Measurements from ENCODE around the gene ABCF2.

Gene ABCF2

DNA sequence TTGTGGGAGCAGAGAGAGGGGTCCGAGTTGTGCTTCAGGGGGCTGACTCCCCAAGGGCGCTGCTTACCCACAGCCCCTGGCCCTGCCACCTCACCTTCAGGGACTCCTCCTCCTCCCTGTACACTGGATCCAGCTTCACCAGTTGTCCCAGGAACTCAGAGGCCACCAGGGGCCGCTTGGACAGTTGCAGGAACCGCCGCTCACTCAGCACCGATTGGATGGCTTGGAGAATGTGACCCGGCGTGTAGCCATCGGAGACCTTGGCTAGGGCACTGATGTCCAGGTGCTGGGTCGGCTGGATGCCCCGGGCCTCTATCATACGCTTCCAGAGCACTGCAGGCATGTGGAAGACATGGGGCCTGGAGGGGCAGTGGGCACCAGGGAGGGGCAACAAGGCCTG, 35.5 kb downstream of the ABCF2 start:
- DNase-seq = no peak

DNA sequence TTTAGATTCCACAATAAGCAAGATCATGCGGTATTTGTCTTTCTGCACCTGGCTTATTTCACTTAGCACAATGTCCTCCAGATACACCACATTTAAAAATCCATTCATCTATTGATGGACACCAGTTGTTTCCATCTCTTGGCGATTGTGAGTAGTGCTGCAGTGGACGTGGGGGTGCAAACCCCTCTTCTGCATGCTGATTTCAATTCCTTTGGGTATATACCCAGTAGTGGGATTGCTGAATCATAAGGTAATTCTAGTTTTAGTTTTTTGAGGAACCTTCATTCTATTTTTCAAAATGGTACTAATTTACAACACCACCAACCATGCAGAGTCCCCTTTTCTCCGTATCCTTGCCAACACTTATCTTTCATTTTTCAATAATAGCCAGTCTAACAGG, 38.0 kb downstream of the ABCF2 start:
- no peak for DNase-seq

DNA sequence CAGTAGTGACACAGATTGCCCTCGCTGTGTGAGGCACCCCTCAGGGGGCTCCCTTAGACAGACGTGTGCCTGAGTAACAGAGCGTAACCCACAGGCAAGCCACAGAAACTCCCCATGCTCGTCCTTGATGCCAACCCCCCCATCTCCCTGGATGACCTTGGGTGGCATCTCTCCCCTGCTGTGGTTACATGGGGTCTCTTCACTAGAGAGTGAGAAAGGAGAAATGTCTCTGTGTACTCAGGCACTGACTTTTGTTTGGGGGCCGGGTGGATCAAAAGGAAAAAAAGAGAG, 38.8 kb downstream of the ABCF2 start:
- no peak for DNase-seq

DNA sequence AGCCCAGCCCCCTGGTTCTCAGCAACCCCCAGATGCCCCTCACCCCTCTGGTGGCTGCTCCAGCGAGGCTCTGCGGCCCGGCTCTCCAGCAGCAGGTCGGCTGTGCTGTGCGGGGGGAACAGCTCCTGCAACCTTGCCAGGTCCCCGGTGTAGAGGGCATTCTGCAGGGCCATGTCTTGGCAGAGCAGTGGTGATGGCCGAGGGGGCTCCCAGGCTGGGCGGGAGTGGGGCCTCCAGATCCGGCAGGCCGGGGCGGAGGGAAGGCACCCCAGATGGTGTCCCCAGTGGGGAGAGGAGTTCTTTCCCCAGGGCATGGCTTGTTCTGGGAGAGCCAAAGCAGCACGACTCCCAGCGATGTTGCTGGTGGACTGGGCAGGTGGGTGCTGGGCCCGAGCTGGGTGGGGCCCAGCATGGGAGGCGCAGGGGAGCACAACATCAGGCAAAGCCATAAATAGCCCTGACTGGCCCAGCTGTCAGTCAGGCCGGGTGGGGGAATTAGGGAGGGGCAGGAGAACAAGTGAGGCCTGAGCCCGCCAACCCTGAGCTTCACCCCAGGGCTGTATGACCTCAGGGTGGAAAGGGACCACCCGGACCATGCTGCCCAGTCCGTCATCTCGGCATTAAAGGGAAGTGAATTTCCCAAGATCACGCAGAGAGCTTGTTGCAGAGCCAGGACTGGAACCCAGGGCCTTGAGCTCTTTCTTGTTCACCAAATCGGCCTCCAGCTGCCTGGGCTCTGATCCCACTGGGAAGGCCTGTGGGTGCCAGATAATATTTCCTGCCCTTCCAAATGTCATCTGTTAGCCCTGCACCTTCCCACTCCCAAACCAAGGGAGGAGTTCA, 39.4 kb downstream of the ABCF2 start:
- DNase-seq = no peak

DNA sequence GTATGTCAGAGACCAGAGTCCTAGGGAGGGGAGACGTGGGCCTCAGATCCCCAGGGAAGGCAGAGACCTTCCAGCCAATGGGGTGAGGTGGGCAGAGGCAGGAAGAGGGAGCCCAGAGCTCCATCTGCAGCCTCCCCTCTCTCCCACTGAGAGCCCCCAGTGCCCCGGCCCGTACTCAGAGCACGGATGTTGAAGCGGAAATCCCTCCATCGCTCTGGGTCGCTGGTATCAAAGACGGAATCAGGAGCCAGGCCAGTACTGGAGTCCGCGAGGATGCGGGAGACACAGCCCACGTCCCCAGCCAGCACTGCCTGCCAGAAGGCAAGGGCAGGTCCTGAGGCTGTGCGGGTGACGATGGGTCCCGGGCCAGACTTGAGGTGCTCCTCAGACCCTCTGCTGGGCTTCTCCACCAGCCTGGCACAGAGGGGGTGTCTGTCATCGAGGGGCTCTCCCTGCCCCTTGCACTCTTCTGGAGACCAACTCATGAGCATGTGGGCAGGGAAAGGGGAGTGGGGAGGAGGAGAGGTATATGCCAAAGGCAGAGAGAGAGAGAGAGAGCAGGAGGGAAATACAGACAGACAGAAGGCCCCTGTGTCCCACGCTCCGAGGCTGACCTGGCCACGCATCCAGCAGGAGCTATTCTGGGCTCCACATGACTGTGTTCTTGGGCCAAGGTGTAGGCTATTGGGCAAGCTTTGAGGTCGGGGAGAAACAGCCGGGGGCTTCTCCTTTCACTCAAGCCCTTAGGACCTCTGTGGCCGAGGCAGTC, 40.2 kb downstream of the ABCF2 start, which contains the start of gene ASB10:
Gene ASB10 (minus strand): TSS at position 611 of the 769 bp plus-strand sequence. CDS start 120 bp downstream, at position 491.
- no peak for DNase-seq

DNA sequence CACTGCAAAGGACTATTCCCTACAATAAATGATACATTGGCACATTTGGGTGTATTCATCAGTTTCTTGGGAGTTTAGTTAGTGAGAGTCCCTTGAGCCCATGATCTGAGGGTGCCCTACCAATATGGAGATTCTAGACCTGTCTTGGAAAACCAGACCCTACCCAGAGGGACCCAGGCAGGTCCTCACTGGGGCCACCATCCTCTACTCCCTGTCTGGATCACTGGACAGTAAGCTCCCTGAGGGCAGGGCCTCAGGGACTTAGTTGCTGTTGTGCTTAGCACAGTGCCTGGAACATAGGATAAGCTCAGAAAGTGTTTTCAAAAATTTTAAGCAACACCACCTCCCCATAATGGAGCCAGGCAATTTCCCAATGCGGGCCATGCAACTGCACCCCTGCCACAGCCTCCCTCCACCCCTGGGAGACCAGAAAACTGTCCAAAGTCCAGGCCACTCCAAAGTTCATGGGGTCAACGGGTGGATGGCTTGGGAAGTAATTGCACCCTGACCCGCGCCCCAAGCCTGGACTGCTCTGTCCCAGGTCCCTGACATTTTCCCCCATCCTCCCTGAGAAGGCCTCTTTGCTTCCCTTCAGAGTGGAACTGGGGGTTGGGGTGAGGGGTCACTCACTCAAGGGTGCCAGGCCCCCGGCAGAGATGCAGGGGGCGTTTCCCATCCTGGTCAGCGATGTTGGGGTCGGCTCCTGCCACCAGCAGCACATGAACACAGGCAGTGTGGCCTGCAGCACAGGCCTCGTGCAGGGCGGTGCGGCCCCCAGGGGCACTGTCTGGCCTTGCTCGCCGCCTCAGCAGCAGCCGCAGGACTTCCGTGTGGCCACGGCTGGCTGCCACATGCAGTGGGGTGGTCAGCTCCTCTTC, 41.0 kb downstream of the ABCF2 start:
- DNase-seq = no peak

DNA sequence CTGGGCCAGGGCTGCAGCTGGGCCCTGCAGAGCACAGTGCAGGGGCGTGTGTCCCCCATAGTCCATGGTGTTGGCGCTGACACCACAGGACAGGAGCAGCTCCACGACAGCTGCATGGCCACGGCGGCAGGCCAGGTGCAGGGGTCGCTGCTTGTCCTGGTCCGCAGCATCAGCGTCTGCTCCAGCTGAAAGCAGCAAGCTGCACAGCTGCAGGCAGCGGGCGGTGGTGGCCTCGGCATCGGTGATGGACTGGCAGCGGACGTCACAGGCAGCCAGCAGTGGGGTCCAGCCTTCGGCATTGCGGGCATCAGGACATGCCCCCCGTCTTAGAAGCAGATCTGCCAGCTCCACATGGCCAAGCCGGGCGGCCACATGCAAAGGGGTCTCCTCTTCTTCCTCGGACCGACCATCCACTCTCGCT, 46.0 kb downstream of the ABCF2 start:
- DNase-seq = no peak

DNA sequence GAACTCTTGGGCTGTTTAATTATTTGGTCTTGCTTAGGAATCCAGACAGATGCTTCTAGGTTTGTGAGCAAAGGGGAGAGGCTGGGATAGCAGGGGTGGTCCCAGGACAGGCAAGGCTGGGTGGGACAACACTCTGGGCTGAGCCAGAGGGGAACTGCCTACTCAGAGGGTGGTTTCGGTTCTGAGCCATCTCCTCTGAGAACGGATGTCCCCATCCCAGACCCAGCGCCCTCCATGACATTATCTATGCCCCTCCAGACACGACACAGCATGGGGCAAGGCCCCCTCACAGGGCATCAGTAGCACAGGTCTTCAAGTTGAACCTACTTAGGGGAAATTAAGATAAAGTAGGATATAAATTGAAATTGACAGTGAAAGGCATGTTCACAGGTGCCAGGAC, 47.1 kb downstream of the ABCF2 start:
- DNase-seq = no peak

DNA sequence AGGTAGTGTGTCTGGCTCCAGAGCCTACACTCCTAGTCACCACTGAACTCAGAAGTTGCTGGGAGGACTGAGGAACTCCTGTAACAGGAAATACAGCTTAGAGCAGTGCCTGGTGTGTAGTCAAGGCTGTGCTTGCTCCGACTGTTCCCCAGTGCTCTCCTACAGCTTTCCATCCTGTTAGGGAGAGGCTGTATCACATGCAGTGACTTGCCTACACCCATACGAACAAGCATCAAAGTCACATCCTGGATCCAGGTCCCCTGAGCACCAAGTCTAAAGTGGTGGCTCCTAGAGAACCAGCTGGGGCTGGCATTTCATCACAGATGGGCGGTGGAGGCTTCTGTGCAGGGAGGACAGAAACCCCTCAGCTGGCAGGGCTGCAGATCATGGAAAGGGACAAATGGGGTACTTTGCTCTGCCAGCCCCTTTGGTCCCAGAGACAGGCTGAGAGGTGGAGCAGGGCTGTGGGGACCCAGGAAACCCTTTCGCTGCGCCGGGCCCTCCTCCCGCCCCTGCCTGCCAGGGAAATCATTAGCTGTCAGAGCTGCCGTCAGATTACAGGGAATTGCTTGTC, 47.6 kb downstream of the ABCF2 start:
- DNase-seq = no peak

DNA sequence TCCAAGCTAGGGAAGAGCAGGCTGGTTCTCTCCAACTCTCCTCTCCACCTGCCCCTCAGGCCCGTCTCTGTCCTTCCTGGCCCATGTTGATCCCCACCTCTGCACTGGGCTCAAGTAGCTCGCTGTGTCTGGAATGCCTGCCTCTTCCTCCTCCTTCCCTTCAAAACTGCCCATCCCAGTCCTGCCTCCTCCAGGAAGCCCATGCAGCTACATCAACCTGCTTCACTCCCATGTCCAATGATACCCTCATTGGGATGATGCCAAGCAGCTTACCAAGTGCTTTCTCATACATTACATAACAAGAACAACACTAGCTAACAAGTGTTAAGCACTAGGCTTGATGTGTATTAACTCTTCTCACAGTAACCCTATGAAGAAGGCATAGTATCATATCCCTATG, 48.2 kb downstream of the ABCF2 start:
- DNase-seq = no peak

DNA sequence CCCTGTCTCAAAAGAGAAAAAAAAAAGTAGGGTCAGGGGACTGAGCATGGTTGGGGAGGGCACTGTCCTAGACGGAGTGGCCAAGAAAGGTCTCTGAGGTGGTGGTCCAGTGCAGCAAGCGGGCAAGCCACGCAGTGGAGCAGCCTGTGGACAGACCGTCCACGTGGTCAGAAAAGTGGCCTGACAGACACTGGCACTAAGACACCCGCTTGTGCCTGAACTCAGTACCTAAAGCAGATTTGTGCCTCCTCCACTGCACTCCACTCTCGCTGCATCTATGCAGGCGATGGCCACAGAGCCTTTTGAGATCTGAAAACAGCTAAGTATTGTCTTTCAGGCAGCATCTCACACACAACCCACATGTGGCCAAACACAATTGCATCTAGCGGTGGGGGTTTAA, 48.8 kb downstream of the ABCF2 start:
- no peak for DNase-seq

DNA sequence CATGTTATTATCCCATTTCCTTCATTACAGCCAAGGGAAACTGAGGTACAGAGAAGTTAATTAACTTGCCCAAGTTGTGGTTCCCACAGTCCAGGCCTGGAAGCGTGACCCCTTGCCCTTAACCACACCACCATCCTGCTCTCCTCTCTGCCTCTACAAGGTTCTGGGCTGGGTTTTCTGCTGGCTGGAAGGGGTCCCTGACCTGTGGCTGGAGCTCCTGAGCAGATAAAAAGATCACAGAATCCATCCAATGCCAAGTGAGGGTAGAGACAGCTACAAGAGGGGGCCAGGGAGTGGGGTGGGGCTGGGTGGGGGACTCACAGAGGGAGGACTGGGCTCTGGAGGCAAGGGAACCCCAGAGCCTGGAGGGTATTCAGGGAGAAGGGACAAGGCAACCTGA, 49.7 kb downstream of the ABCF2 start:
- DNase-seq = no peak

DNA sequence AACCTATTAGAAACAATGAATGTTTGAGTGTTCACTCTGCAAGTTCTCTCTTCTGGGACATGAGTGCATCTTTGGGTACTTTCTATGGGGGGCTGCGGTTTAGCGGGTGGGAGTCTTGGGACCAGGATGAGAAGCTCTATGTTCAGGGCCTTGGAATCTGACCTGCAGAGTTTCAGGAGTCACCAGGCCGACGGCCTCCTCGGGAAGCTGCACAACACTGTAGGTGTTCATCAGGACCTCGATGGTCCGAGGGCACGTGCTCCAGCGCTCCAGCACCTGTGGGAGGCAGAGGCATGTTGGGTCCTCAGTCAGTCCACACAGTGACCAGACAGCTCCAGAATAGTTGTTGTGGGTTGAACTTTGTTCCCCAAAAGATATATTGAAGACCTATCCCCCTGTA, 50.6 kb downstream of the ABCF2 start:
- DNase-seq = no peak

DNA sequence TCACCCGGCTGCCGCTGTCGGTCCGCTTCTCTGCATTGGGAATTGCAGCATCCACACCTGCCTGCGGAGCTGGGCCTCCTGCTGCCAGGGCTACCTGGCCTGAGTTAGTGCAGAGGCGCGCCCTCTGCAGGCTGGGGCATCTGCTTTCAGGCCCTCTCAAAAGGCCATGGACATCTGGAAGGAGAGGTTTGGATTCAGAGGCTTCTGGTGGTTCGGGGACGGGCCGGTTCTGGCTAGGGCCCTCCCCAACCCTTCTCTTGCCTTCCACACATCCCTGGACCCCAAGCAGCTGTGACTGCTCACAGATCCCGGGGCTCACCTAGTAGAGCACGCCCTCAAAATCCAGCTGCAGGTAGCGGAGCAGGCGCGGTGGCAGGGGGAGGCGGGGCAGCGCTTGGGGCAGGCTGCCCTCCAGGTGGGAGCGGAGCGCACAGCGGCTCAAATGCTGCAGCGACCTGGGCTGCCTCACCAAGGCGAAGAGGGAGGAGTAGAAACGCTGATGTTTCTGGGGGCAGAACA, 51.2 kb downstream of the ABCF2 start:
- no peak for DNase-seq

DNA sequence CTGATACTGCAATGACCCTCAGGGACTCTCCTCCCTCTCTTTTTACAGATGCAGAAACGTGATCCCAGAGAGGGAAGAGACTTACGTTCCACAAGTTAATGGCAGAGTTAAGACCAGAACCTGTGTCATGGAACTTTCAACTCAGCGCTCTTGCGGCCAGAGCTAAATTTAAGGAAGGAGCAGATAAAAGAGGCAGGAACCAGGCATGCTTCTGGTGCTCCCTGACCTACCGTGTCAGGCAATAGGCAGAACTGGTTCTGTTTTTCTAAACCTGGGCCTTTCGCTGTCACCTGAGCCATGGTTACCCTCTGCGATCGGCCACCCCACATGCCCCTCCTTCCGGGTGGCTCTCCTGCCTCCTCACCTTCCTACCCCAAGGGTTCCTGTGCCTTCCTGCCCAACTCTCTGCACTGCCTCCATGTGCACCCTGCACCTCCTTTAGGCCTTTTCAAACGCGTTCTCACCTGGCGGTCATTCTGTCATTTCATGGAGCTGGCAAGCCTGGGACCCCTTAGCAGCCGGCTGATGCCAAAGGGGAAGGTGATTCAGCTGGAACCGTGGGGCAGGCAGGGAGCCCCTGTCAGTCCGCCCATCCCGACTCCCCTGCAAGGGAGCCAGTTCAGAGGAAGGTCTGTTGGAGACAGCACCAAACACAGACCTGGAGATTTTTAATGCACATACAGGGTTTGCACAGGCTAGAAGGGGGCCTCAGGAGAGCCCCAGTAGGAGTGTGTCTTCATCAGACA, 51.8 kb downstream of the ABCF2 start:
- no peak for DNase-seq

DNA sequence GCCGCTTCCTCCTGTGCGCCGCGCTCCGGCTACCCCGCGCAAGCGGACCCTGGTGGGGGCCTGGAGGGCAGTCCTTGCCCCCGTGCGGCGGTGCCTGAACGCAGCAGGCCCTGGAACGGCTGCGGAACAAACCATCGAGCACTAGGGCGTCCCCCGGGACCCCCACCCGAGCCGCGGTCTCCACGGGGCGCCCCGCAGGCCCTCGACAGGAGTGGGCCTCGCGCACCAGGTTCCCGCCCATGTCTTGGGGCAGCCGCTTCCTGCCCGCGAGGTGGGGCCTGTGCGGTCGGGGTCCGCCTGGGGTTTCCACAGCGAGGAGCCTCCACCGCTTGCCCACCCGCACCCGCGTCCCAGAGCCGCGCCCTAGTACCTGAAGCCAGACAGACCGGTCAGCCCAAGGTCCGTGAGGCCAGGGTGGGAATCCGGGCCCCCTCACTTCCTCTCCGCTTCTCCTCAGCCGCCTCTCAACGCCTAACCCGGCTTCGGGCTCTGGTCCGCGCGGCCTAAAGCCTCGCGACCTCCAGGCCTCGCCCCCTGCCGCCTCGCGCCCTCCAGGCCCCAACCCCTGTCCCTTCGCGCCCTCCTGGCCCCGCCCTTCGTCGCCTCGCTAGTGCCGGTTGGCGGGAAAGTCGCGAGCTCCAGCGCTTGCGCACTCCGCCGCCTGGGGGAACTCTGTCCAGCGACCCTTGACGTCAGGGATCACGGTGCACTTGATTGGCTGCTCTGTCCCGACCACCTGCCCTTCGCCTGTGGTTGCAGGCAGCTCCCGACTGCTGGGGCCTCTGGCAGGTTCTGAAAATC, 52.6 kb downstream of the ABCF2 start:
- no peak for DNase-seq

DNA sequence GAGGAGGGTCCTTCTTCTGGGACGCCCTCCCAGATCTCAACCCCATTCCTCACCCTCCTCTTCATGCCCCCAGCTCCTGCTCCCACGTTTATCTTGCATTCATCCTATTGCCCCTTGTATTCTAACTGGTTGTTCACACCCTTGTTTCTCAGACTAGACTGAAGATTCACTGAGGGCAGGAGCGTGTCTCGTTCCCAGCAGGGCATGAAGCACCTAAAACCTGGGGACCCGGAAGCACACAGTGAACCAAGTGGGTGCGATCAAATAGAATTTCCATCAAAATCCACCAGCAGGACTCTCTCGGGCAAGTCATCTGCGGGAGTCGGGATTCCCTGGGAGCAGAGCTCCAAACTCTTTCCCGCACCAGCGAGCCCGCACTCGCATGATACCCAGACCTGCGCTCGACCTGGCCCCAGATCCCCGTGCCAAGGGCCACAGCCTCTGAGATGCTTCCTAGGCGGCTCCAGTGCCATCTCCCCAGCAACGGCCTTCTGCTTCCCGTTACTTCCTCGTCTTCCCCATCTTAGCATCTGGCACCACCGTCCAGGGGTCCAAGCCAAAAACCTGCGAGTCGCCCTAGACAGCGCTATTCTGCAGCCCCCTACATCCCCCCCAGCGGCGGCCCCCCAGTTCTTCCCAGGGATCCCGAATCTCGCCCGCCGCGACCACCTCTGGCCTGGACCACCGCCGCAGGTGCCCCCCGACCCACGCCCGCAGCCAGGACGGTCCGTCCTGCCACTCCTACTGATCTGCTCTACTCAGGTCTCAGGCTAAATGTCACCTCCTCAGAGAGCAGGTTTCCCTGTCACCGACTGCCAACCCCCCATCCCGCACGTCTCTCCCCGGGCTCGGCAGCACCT, 53.4 kb downstream of the ABCF2 start:
- DNase-seq = no peak

DNA sequence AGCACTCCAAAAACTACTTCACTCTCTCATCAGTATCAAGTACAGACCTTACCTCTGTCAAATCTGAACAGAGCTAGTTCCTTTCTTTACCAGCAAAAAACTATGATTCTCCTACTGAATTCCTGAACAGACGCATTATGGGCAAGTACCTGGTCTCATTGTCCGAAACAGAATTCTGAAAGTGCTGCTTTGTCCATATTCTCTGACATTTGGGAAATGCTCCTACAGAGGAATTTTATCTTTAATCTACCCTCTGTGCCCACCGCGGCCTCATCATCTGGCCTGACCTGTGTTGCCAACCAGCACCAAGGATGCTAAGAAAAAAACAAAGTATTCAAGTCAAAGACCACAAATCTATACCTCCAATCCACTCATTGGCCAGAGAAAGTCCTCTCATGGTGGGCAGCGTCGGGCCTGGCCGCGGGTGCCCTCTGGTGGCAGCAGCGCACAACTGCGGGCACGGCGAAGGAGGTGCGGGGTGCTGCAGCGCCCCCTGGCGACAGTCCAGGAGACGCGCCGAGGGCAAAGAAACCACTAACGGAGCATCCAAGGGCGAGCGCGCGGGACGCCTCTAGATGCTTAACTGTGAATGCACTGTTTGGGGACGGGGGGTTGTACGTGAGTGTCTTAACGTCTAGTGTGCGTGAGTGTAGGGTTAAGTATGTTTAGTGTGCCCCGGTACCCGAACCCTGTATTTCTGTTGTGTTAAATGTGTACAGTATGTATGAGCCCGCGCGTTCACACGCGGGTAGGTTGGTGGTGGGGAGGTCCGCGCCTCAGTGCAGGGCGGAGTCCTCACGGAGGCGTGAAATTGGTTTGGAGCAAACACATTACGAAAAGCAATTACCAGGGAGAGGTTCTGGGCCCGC, 54.5 kb downstream of the ABCF2 start:
- DNase-seq = peak; percentile 49

DNA sequence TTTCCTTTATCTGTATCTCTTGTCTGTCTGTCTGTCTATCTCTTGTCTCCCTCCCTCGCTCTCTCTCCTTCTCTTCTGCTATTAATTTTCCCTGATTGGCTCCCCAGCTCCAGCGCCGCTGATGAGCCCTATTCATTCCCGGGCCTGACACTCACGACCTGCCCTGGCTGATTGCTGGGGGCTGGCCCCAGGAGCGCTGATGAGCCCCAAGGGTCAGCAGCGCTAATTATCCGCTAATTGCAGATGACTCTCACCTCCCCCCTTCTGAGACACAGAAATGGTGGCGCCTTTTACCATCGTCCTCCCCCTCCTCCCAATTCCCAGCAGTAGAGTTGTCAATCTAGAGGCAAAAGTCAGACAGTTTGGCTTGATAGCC, 58.2 kb downstream of the ABCF2 start:
- DNase-seq = no peak

All from kidney glomerular epithelial cell (primary cell).